Esophagus muscularis mucosa (tissue), 4 donors: ENCODE measurements around the gene DSCAM. TPM values are rescaled to one million over a fixed set of nuclear protein-coding genes. Genes with fewer than 3 reads are reported as not detected.

Experiments
- DNase-seq: peaks from one replicate; pipeline ENCODE4 v3.0.0-alpha.2; 2017; ENCODE audit errors: extremely low spot score
- H3K27ac ChIP-seq, 4 donors: fragments of 200-600 bp; sonication (generic); replicated peaks in 1 of 4; 1 replicate in 3 of 4; 2 replicates in 1 of 4; pipeline ENCODE4 v1.5.1; 2016 to 2019; ENCODE audit warnings: mild to moderate bottlenecking in 1 of 4
- H3K27me3 ChIP-seq, 4 donors: fragments of 200-600 bp; sonication (generic); one replicate each; pipeline versions ENCODE4 v1.5.1 to v1.6.0; 2016 to 2019
- H3K36me3 ChIP-seq, 4 donors: fragments of 200-600 bp; sonication (generic); one replicate each; pipeline ENCODE4 v1.5.1; 2016 to 2019
- H3K4me1 ChIP-seq, 4 donors: fragments of 200-600 bp; sonication (generic); one replicate each; pipeline ENCODE4 v1.5.1; 2016 to 2019
- H3K4me3 ChIP-seq, 4 donors: fragments of 200-600 bp; sonication (generic); 1 replicate in 2 of 4; 2 replicates in 2 of 4; pipeline ENCODE4 v1.5.1; 2016 to 2019; ENCODE audit warnings: mild to moderate bottlenecking in 4 of 4, moderate library complexity in 1 of 4
- H3K9me3 ChIP-seq, 4 donors: fragments of 200-600 bp; sonication (generic); 1 replicate in 3 of 4; 2 replicates in 1 of 4; pipeline ENCODE4 v1.5.1; 2016 to 2019
- CTCF ChIP-seq, 3 experiments: fragments of 200-600 bp in 2 of 3; fragments of 450-650 bp in 1 of 3; sonication (generic) in 2 of 3; IDR thresholded peaks; one replicate each; pipeline ENCODE4 v1.5.1; 2017 to 2019; ENCODE audit warnings: antibody characterized with exemption in 3 of 3, mild to moderate bottlenecking in 2 of 3, moderate library complexity in 1 of 3
- EP300 ChIP-seq: sonication (generic); formaldehyde crosslinking; IDR thresholded peaks from one replicate; pipeline ENCODE4 v1.6.1; 2017; ENCODE audit warnings: antibody characterized with exemption
- POLR2A ChIP-seq: fragments of 450-650 bp; IDR thresholded peaks from one replicate; pipeline ENCODE4 v1.6.1; 2017; ENCODE audit warnings: antibody characterized with exemption, moderate library complexity, mild to moderate bottlenecking, low read depth
- POLR2AphosphoS5 ChIP-seq, 2 donors: sonication (generic); formaldehyde crosslinking; IDR thresholded peaks; one replicate each; pipeline ENCODE4 v1.6.1; 2017; ENCODE audit warnings: antibody characterized with exemption in 2 of 2
- WGBS: methylation state at CpG from one replicate; pipeline ENCODE4 v1.1.5; 2018; 5-methylcytosine and 5-hydroxymethylcytosine counted together
- intact Hi-C: fragments of 100-400 bp; cut with DNase I; formaldehyde crosslinking; loops from one replicate; pipeline ENCODE4 v1.15.1; 2023
- total RNA-seq, 4 donors: library from RNA; depleted of rRNA; stranded (reverse); fragments of >200 nt; gene quantifications; one replicate each; pipeline versions ENCODE4 v1.1.0 to v1.2.1, GENCODE V29; 2016

DSCAM gene
- total RNA-seq, 4 donors from 2014 or later: 0.06 to 0.42 (median 0.17) TPM; not detected in 1

- WGBS: 89% methylated on average over 4 of the region's 4 CpGs
- no peaks in the 10 kb centered on the region for H3K9me3 ChIP-seq
- intact Hi-C loops: loop anchor here (5.0 kb wide), 1 partner anchor 60 kb away; no protein-coding TSS in a partner anchor
- H3K36me3 ChIP-seq: no peaks in the 10 kb centered on the region
- TF ChIP-seq EP300 (no peak), POLR2A (no peak), POLR2AphosphoS5 (IDR thresholded peaks at IDR 0.05) (no peak), CTCF (IDR thresholded peaks at IDR 0.05) (no peak)
- H3K27me3 ChIP-seq: no peaks in the 10 kb centered on the region
- no peak for DNase-seq
- no peak overlapping the region for H3K27ac ChIP-seq
- peaks cover 0 to 7% (median 3%) of the 10 kb centered on the region in 4 donors for H3K4me1 ChIP-seq
- H3K4me3 ChIP-seq: no peak overlapping the region
Observed at GRCh38 chr21:40117236-40117635, 729.7 kb downstream of the DSCAM start.

- H3K27me3 ChIP-seq: no peaks in the 10 kb centered on the region
- H3K27ac ChIP-seq: no peak overlapping the region
- no peak overlapping the region for H3K4me3 ChIP-seq
- H3K4me1 ChIP-seq: peaks cover 0 to 5% (median 2%) of the 10 kb centered on the region in 4 donors
- no peaks in the 10 kb centered on the region for H3K36me3 ChIP-seq
- TF ChIP-seq EP300: no peak
- TF ChIP-seq POLR2A: no peak
- no peak for TF ChIP-seq CTCF (IDR thresholded peaks at IDR 0.05)
- TF ChIP-seq POLR2AphosphoS5 (IDR thresholded peaks at IDR 0.05): no peak
- intact Hi-C loops: loop anchor here (5.0 kb wide), 1 partner anchor 58 kb away; no protein-coding TSS in a partner anchor
- no peaks in the 10 kb centered on the region for H3K9me3 ChIP-seq
- no peak for DNase-seq
Observed at GRCh38 chr21:40115775-40116174, 731.2 kb downstream of the DSCAM start.

- 89% methylated on average over 3 of the region's 3 CpGs for WGBS
- H3K27ac ChIP-seq: no peak overlapping the region
- H3K9me3 ChIP-seq: no peaks in the 10 kb centered on the region
- H3K27me3 ChIP-seq: no peaks in the 10 kb centered on the region
- H3K4me1 ChIP-seq: no peaks in the 10 kb centered on the region
- no peaks in the 10 kb centered on the region for H3K36me3 ChIP-seq
- H3K4me3 ChIP-seq: no peak overlapping the region
- intact Hi-C loops: no loop called here
- DNase-seq: no peak
- TF ChIP-seq CTCF (IDR thresholded peaks at IDR 0.05): no peak
- TF ChIP-seq POLR2AphosphoS5 (IDR thresholded peaks at IDR 0.05): no peak
- no peak for TF ChIP-seq POLR2A
Observed at GRCh38 chr21:40102682-40103081, 744.3 kb downstream of the DSCAM start.

- intact Hi-C loops: no loop called here
- WGBS: 79% methylated on average over 3 of the region's 3 CpGs
- no peak for DNase-seq
Observed at GRCh38 chr21:40099809-40100208, 747.1 kb downstream of the DSCAM start.

More at GRCh38 chr21:40099809-40100208, 747.1 kb downstream of the DSCAM start:
- H3K27ac ChIP-seq: no peak overlapping the region
- H3K27me3 ChIP-seq: no peaks in the 10 kb centered on the region
- H3K4me1 ChIP-seq: no peaks in the 10 kb centered on the region
- TF ChIP-seq POLR2A (no peak), POLR2AphosphoS5 (IDR thresholded peaks at IDR 0.05) (no peak), CTCF (IDR thresholded peaks at IDR 0.05) (no peak), EP300 (no peak)
- no peak overlapping the region for H3K4me3 ChIP-seq
- H3K9me3 ChIP-seq: no peaks in the 10 kb centered on the region
- no peaks in the 10 kb centered on the region for H3K36me3 ChIP-seq
